ENCODE results near the gene ARFGEF3. TPM values are rescaled to one million over a fixed set of nuclear protein-coding genes. Genes with fewer than 3 reads are reported as not detected.

Gene ARFGEF3
- total and polyA plus RNA-seq, 4 donors, result 4.7 to 28.1 (median 14.0) TPM

DNA sequence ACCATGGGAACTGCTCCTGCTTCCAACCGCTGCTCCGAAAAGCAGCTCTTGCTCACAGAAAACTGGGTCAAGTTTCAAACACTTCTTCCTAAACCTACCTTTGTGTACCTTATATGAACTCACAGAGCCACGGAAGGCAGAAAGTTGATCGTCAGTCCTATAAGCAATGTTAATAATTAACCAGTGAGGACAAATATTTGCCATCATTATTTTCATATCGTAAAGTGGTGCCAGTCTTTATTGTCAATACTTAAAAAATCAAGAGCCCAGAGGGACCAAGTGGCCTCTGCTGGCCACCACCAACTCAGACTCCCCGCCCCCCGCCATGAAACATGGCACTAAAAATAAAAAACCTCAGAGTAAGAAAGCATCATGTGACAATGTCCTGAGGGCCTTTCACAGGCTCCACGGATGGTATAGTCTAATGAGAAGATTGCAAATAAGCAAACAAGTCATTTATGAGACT is 65.6 kb downstream of the ARFGEF3 start:
- H3K9me3 ChIP-seq (ENCODE audit: control insufficient read depth in 4 of 4, insufficient read depth in 3 of 4, low read length in 3 of 4), result no peaks in the 10 kb centered on the region
- no peaks in the 10 kb centered on the region for H3K27me3 ChIP-seq (ENCODE audit: control insufficient read depth in 3 of 3, insufficient read depth in 3 of 3, low read length in 2 of 3)
- peak overlapping the region in 1 of 2 donors; percentile 42 for H3K27ac ChIP-seq (ENCODE audit: low read depth in 1 of 2, low read length in 1 of 2)
- no peak overlapping the region for H3K9ac ChIP-seq (ENCODE audit: insufficient read depth in 1 of 2, low read length in 2 of 2)
- TF ChIP-seq, protein P1, sequence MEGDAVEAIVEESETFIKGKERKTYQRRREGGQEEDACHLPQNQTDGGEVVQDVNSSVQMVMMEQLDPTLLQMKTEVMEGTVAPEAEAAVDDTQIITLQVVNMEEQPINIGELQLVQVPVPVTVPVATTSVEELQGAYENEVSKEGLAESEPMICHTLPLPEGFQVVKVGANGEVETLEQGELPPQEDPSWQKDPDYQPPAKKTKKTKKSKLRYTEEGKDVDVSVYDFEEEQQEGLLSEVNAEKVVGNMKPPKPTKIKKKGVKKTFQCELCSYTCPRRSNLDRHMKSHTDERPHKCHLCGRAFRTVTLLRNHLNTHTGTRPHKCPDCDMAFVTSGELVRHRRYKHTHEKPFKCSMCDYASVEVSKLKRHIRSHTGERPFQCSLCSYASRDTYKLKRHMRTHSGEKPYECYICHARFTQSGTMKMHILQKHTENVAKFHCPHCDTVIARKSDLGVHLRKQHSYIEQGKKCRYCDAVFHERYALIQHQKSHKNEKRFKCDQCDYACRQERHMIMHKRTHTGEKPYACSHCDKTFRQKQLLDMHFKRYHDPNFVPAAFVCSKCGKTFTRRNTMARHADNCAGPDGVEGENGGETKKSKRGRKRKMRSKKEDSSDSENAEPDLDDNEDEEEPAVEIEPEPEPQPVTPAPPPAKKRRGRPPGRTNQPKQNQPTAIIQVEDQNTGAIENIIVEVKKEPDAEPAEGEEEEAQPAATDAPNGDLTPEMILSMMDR (IDR thresholded peaks at IDR 0.05; ENCODE audit: control extremely low read depth, extremely low read depth), result no peak
- 69 to 86% methylated on average over 8 of the region's 8 CpGs for WGBS, 2 donors
- H3K4me1 ChIP-seq (ENCODE audit: control insufficient read depth in 5 of 5, insufficient read depth in 5 of 5, low read length in 5 of 5), result peaks cover 0 to 4% (median 3%) of the 10 kb centered on the region in 5 donors
- peaks cover 0 to 3% (median 0%) of the 10 kb centered on the region in 4 donors for H3K36me3 ChIP-seq (ENCODE audit: control insufficient read depth in 4 of 4, insufficient read depth in 4 of 4, low read length in 4 of 4)
- peak; percentile 25 to 69 (median 47) for DNase-seq
- no peak overlapping the region for H3K4me3 ChIP-seq
- peak; percentile 64 for ATAC-seq (ENCODE audit: insufficient read depth, low FRiP score)

DNA sequence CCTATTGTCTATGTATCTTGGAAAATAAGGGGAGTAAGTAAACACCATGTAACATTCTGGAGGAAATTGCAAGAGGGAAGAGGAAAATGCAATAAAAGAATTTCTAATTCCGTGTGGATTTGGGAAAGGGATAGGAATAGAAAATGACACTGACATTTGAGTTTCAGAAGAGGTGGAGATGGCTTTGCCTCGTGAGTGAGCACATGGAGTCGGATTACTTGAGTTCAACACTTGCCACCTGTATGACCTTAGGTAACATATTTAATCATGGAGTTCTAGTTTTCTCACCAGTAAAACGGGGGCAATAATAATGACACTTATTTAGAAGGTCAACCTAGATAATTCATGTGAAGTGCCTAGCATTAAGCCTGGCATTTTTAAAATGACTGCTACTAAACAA is 67.3 kb downstream of the ARFGEF3 start:
- TF ChIP-seq, protein P1 (IDR thresholded peaks at IDR 0.05; ENCODE audit: control extremely low read depth, extremely low read depth), result no peak
- Histone ChIP-seq H3K27me3 (ENCODE audit: control insufficient read depth in 3 of 3, insufficient read depth in 3 of 3, low read length in 2 of 3) (no peaks in the 10 kb centered on the region), H3K4me1 (ENCODE audit: control insufficient read depth in 5 of 5, insufficient read depth in 5 of 5, low read length in 5 of 5) (peaks cover 0 to 5% (median 3%) of the 10 kb centered on the region in 5 donors), H3K27ac (ENCODE audit: low read depth in 1 of 2, low read length in 1 of 2) (no peak overlapping the region), H3K4me3 (no peak overlapping the region), H3K9me3 (ENCODE audit: control insufficient read depth in 4 of 4, insufficient read depth in 3 of 4, low read length in 3 of 4) (no peaks in the 10 kb centered on the region), H3K36me3 (ENCODE audit: control insufficient read depth in 4 of 4, insufficient read depth in 4 of 4, low read length in 4 of 4) (peaks cover 0 to 3% (median 0%) of the 10 kb centered on the region in 4 donors), H3K9ac (ENCODE audit: insufficient read depth in 1 of 2, low read length in 2 of 2) (no peak overlapping the region)
- 65 to 75% methylated on average over 4 of the region's 4 CpGs for WGBS, 2 donors
- no peak for ATAC-seq (ENCODE audit: insufficient read depth, low FRiP score)
- DNase-seq, result no peak

DNA sequence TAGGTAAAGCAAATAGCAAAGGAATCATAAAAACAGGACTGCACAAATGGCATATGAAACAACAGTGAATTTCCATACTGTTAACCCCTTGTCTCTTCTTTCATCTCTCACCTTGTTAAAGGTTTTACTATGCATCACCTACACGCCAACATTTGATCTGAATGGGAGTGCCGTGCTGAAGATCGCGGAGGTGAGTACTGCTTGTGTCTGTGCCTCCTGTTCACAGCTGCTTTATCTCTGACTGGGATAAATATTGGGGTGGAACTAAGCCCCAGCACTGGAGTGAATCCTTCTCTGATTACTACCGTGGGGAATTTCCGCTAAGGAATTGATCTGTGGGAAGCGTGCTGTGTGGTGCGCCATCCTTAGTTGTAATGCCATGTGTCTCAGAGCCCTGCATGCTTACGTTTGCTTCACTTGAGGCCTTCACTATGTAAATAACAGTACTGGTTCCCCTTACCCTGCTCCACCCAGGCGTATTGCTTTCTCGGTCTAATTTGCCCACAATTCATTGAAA is 68.0 kb downstream of the ARFGEF3 start:
- Histone ChIP-seq H3K9ac (ENCODE audit: insufficient read depth in 1 of 2, low read length in 2 of 2) (no peak overlapping the region), H3K36me3 (ENCODE audit: control insufficient read depth in 4 of 4, insufficient read depth in 4 of 4, low read length in 4 of 4) (no peaks in the 10 kb centered on the region), H3K4me3 (no peak overlapping the region), H3K27ac (ENCODE audit: low read depth in 1 of 2, low read length in 1 of 2) (no peak overlapping the region), H3K9me3 (ENCODE audit: control insufficient read depth in 4 of 4, insufficient read depth in 3 of 4, low read length in 3 of 4) (no peaks in the 10 kb centered on the region), H3K27me3 (ENCODE audit: control insufficient read depth in 3 of 3, insufficient read depth in 3 of 3, low read length in 2 of 3) (no peaks in the 10 kb centered on the region), H3K4me1 (ENCODE audit: control insufficient read depth in 5 of 5, insufficient read depth in 5 of 5, low read length in 5 of 5) (peaks cover 0 to 5% (median 3%) of the 10 kb centered on the region in 5 donors)
- TF ChIP-seq, protein P1 (IDR thresholded peaks at IDR 0.05; ENCODE audit: control extremely low read depth, extremely low read depth), result no peak
- ATAC-seq (ENCODE audit: insufficient read depth, low FRiP score) (no peak), DNase-seq (no peak)
- WGBS, 2 donors, result 92 to 95% methylated on average over 11 of the region's 11 CpGs

DNA sequence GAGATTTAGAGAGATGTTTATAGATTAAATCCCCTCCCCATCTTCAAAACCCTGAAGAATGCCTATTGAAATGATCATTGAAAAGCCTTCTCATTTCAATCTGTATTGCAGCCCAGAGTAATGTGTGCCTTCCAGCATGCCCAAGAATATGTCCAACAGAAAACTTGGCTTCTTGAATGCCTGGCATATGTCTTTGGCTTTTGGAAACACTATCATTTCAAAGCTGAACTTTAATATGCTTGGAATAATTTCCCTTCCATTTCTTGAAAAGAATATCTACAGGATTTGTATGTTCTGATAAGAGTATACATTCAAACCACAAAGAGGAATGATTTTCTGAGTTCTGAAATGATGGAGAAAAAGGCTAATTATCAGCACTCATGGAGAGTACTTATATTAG is 68.5 kb downstream of the ARFGEF3 start:
- Histone ChIP-seq H3K4me3 (no peak overlapping the region), H3K4me1 (ENCODE audit: control insufficient read depth in 5 of 5, insufficient read depth in 5 of 5, low read length in 5 of 5) (peaks cover 0 to 5% (median 3%) of the 10 kb centered on the region in 5 donors), H3K27ac (ENCODE audit: low read depth in 1 of 2, low read length in 1 of 2) (no peak overlapping the region), H3K9ac (ENCODE audit: insufficient read depth in 1 of 2, low read length in 2 of 2) (no peak overlapping the region), H3K27me3 (ENCODE audit: control insufficient read depth in 3 of 3, insufficient read depth in 3 of 3, low read length in 2 of 3) (no peaks in the 10 kb centered on the region), H3K36me3 (ENCODE audit: control insufficient read depth in 4 of 4, insufficient read depth in 4 of 4, low read length in 4 of 4) (no peaks in the 10 kb centered on the region), H3K9me3 (ENCODE audit: control insufficient read depth in 4 of 4, insufficient read depth in 3 of 4, low read length in 3 of 4) (no peaks in the 10 kb centered on the region)
- TF ChIP-seq, protein P1 (IDR thresholded peaks at IDR 0.05; ENCODE audit: control extremely low read depth, extremely low read depth), result no peak
- DNase-seq (no peak), ATAC-seq (ENCODE audit: insufficient read depth, low FRiP score) (no peak)

Data from lung (tissue), 12 donors.